K562 (cell line): ENCODE measurements around the gene PRSS27. TPM values are rescaled to one million over a fixed set of nuclear protein-coding genes. Genes with fewer than 3 reads are reported as not detected.
A peak's percentile ranks its signal among the peaks of the same experiment; 100 is the strongest.

Source experiments
- CBX8 ChIP-seq: fragments of 200-600 bp; sonication (generic); IDR thresholded peaks from 2 replicates; pipeline ENCODE4 v1.6.1; 2012; ENCODE audit warnings: borderline replicate concordance, mixed run types, low read depth, mild to moderate bottlenecking, moderate library complexity, mixed read lengths, low read length, control low read depth, inconsistent platforms; ENCODE audit not compliant: poor library complexity, severe bottlenecking; ENCODE audit errors: extremely low read depth
- CGGBP1 ChIP-seq: fragments of 250-450 bp; sonication (Bioruptor Pico); IDR thresholded peaks from 2 replicates; pipeline ENCODE4 v1.9.0; 2021; ENCODE audit warnings: mild to moderate bottlenecking
- DEAF1 ChIP-seq: fragments of 450-650 bp; formaldehyde crosslinking; IDR thresholded peaks from 2 replicates; pipeline ENCODE4 v1.4.0; 2020; ENCODE audit warnings: mild to moderate bottlenecking, moderate library complexity
- FOXJ3 ChIP-seq: sonication (generic); formaldehyde crosslinking; IDR thresholded peaks from 2 replicates; pipeline ENCODE4 v1.4.0; 2020; ENCODE audit warnings: mild to moderate bottlenecking, missing genetic modification reagents
- FOXK2 ChIP-seq, 2 experiments: fragments of 450-650 bp; IDR thresholded peaks in 1 of 2; conservative IDR thresholded peaks in 1 of 2; 2 replicates each; pipeline ENCODE4 v1.6.1; 2016; ENCODE audit warnings: low read depth in 2 of 2, mild to moderate bottlenecking in 1 of 2
- FOXM1 ChIP-seq, 2 experiments: fragments of 450-650 bp in 1 of 2; sonication (generic) in 1 of 2; formaldehyde crosslinking in 1 of 2; IDR thresholded peaks; 2 replicates each; pipeline versions ENCODE4 v1.6.1 to v1.9.0; 2017 to 2022; ENCODE audit warnings: low read depth in 2 of 2, mild to moderate bottlenecking in 2 of 2, missing genetic modification reagents in 1 of 2, moderate library complexity in 1 of 2
- GATA2 ChIP-seq: sonication (generic); formaldehyde crosslinking; IDR thresholded peaks from 2 replicates; pipeline ENCODE4 v1.4.0; 2020; ENCODE audit warnings: mild to moderate bottlenecking, missing genetic modification reagents
- JUN ChIP-seq, 2 experiments: sonication (generic) in 1 of 2; formaldehyde crosslinking in 1 of 2; IDR thresholded peaks; 2 replicates each; pipeline versions ENCODE4 v1.6.1 to v1.8.0; 2012 to 2022; ENCODE audit warnings: borderline replicate concordance in 2 of 2, mild to moderate bottlenecking in 2 of 2, improper control_type of control experiment in 1 of 2, low read depth in 1 of 2, low read length in 1 of 2, missing genetic modification reagents in 1 of 2
- KAT2B ChIP-seq: IDR thresholded peaks from one replicate; pipeline ENCODE4 v1.6.1; 2012; ENCODE audit warnings: low read depth, mild to moderate bottlenecking, control low read depth, inconsistent platforms, low read length, moderate library complexity
- KAT7 ChIP-seq: sonication (generic); formaldehyde crosslinking; IDR thresholded peaks from 2 replicates; pipeline ENCODE4 v1.8.0; 2022; ENCODE audit warnings: missing genetic modification reagents, mild to moderate bottlenecking, borderline replicate concordance
- KHSRP ChIP-seq: fragments of 450-650 bp; IDR thresholded peaks from 2 replicates; pipeline ENCODE4 v1.6.1; 2017
- MAFF ChIP-seq: IDR thresholded peaks from 2 replicates; pipeline ENCODE4 v1.6.1; 2012; ENCODE audit warnings: low read length, improper control_type of control experiment
- MEF2A ChIP-seq: IDR thresholded peaks from 2 replicates; pipeline ENCODE4 v1.6.1; 2011; ENCODE audit warnings: low read depth, mild to moderate bottlenecking, low read length, moderate library complexity; ENCODE audit not compliant: control insufficient read depth
- MITF ChIP-seq: IDR thresholded peaks from 2 replicates; pipeline ENCODE4 v1.6.1; 2014; ENCODE audit warnings: antibody characterized with exemption
- NCOR1 ChIP-seq: fragments of 450-650 bp; IDR thresholded peaks from 2 replicates; pipeline ENCODE4 v1.6.1; 2016; ENCODE audit warnings: mild to moderate bottlenecking, moderate library complexity
- NFYB ChIP-seq: IDR thresholded peaks from 2 replicates; pipeline ENCODE4 v1.6.1; 2011; ENCODE audit warnings: mild to moderate bottlenecking, moderate library complexity; ENCODE audit not compliant: insufficient read length; ENCODE audit errors: extremely low read depth
- PHB2 ChIP-seq: fragments of 450-650 bp; IDR thresholded peaks from 2 replicates; pipeline ENCODE4 v1.6.1; 2017; ENCODE audit warnings: low read depth
- PHF20 ChIP-seq: fragments of 450-650 bp; IDR thresholded peaks from 2 replicates; pipeline ENCODE4 v1.6.1; 2018; ENCODE audit not compliant: partially characterized antibody
- SMARCA5 ChIP-seq: fragments of 450-650 bp; IDR thresholded peaks from 2 replicates; pipeline ENCODE4 v1.6.1; 2016
- ZNF395 ChIP-seq: fragments of 200-800 bp; sonication (Bioruptor generic); IDR thresholded peaks from 2 replicates; pipeline ENCODE4 v1.6.1; 2017; ENCODE audit warnings: missing genetic modification characterization, missing compliant biosample characterization
- ZNF507 ChIP-seq: conservative IDR thresholded peaks from 2 replicates; pipeline ENCODE4 v1.6.1; 2017; ENCODE audit warnings: missing genetic modification characterization, missing compliant biosample characterization
- ZNF696 ChIP-seq: fragments of 250-450 bp; sonication (Bioruptor Pico); conservative IDR thresholded peaks from 2 replicates; pipeline ENCODE4 v1.4.0; 2020; ENCODE audit warnings: mild to moderate bottlenecking, moderate library complexity
- ZSCAN29 ChIP-seq: fragments of 450-650 bp; IDR thresholded peaks from 2 replicates; pipeline ENCODE4 v1.6.1; 2017
- polyA plus RNA-seq, 8 experiments: library from polyadenylated mRNA; depleted of rRNA in 4 of 8; stranded (reverse) in 5 of 8; unstranded in 3 of 8; fragments of >200 nt; fragmentation: Nextera tagmentation in 2 of 8; fragmentation: Illumina TruSeq in 1 of 8; extraction: Ambion mirVana in 2 of 8; extraction: Trizol in 1 of 8; gene quantifications; 2 replicates each; pipeline versions ENCODE4 v1.2.1 to v1.2.3, GENCODE V29; 2011 to 2014; ENCODE audit warnings: inconsistent platforms in 1 of 8, missing spikeins in 1 of 8
- total RNA-seq, 7 experiments: library from RNA; depleted of rRNA in 6 of 7; stranded (reverse); fragments of >200 nt in 6 of 7; fragmentation: Illumina TruSeq in 2 of 7; extraction: Trizol in 2 of 7; gene quantifications; 2 replicates each; pipeline versions ENCODE4 v1.2.1 to v1.2.3, GENCODE V29; 2011 to 2021; ENCODE audit warnings: low replicate concordance in 1 of 7

The PRSS27 gene
- total and polyA plus RNA-seq, 9 of the 15 experiments (the other 6 are each of a cell fraction or from before 2014, with no cell fraction given) = 0.09 to 0.20 (median 0.17) TPM; not detected in 5

- TF ChIP-seq PHF20 (peak; percentile 98), CGGBP1 (CRISPR knock-in tag) (peak; percentile 94; the same call in 1 of the 2 replicates), ZSCAN29 (peak; percentile 89; the same call in 1 of the 2 replicates), PHB2 (no peak), FOXJ3 (CRISPR knock-in tag) (no peak), GATA2 (0 out of 2 replicates have a peak, but pooled peaks have one; percentile 13), KAT7 (CRISPR knock-in tag) (peak; percentile 90; the same call in 1 of the 2 replicates), JUN (IDR thresholded peaks at IDR 0.05; ENCODE audit: borderline replicate concordance, low read depth, low read length) (0 out of 2 replicates have a peak, but pooled peaks have one; percentile 61), JUN (CRISPR knock-in tag; IDR thresholded peaks at IDR 0.05; ENCODE audit: borderline replicate concordance) (no peak; the same call in 1 of the 2 replicates), KHSRP (no peak), MITF (peak; percentile 97), ZNF507 (tag) (no peak), SMARCA5 (no peak), NCOR1 (peak; percentile 54), FOXM1 (IDR thresholded peaks at IDR 0.05; ENCODE audit: low read depth) (no peak), FOXM1 (CRISPR knock-in tag; IDR thresholded peaks at IDR 0.05; ENCODE audit: low read depth) (no peak; the same call in 1 of the 2 replicates), ZNF696 (CRISPR knock-in tag) (no peak), MEF2A (peak; percentile 38; the same call in 1 of the 2 replicates), KAT2B (no peak), DEAF1 (CRISPR knock-in tag) (no peak), CBX8 (no peak), ZNF395 (peak; percentile 34; the same call in 1 of the 2 replicates), FOXK2 (conservative IDR thresholded peaks at IDR 0.05 in 1 of 2, IDR thresholded peaks at IDR 0.05 in 1 of 2; ENCODE audit: low read depth in 2 of 2) (peak; percentile 89 to 91), MAFF (no peak), NFYB (no peak)
Observed at GRCh38 chr16:2682209-2683021, 37.6 kb downstream of the PRSS27 start, which contains the start of gene KCTD5 (continued).
